HG03045 (cell line): ENCODE measurements around the gene TSHZ1.

Source experiments
- ATAC-seq: cut with Tn5 transposase; IDR thresholded peaks from one replicate; pipeline ENCODE4 v1.9.1; 2021; ENCODE audit warnings: mild to moderate bottlenecking, moderate library complexity; ENCODE audit not compliant: unreplicated experiment

The TSHZ1 gene

GRCh38 chr18:75218065-75218923 lies 7.7 kb downstream of the TSHZ1 start:
- no peak for ATAC-seq

- no peak for ATAC-seq
Measured at GRCh38 chr18:75219745-75220375, 9.3 kb downstream of the TSHZ1 start.

- ATAC-seq = no peak
Measured at GRCh38 chr18:75220551-75221355, 10.2 kb downstream of the TSHZ1 start.

GRCh38 chr18:75221397-75221796 lies 10.8 kb downstream of the TSHZ1 start:
- ATAC-seq = no peak

GRCh38 chr18:75221897-75222296 lies 11.3 kb downstream of the TSHZ1 start:
- no peak for ATAC-seq

- ATAC-seq = no peak
Measured at GRCh38 chr18:75222407-75222806, 11.8 kb downstream of the TSHZ1 start.

DNA sequence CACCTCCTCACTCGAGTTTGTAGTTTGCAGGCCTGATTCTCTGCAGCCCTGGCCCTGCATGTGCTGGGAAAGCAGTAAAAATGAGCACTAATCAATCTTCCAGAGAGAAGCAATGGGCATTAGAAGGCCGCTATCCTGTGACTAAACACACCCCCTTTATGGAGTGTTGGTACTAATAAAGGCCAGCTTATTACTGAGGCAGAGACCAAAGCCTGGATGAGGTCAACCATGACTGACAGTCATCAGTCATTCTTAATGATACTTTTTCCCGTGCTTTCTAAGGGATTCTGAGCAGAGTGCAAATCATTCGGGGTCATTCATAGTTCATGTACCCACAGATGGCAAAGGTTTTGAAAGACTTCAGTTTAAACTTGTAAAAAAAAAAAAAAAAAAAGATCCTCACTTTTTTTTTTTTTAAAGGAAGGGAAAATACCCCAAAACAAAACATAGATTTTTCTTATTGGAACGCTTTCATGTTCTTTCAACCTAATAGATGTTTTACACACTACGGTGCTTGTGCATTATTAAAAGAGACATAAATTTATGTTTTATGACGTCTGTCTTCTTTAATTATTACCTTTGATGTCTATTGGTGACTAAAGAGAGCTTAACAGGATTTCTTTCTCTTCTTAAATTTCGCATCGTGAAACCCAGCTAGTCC lies 13.2 kb downstream of the TSHZ1 start:
- no peak for ATAC-seq

- ATAC-seq = no peak
Measured at GRCh38 chr18:75226286-75226955, 15.8 kb downstream of the TSHZ1 start.

DNA sequence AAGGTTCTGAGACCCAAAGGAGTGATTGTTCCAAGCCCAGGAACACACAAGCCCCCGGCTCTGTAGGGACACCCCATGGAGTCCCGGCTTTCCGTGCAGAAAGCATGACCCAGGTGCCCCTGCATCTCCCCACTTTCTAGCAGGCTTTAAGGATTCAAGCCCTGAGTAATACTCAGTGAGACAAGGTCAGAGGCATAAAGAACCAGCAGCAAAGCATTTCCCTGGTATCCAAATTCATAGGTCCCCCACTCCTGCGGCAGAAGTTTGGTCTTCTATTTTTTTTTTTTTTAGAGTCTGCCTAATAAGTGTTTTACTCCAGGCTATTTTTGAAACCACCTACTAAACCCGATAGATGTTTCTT lies 16.3 kb downstream of the TSHZ1 start:
- ATAC-seq = no peak

DNA sequence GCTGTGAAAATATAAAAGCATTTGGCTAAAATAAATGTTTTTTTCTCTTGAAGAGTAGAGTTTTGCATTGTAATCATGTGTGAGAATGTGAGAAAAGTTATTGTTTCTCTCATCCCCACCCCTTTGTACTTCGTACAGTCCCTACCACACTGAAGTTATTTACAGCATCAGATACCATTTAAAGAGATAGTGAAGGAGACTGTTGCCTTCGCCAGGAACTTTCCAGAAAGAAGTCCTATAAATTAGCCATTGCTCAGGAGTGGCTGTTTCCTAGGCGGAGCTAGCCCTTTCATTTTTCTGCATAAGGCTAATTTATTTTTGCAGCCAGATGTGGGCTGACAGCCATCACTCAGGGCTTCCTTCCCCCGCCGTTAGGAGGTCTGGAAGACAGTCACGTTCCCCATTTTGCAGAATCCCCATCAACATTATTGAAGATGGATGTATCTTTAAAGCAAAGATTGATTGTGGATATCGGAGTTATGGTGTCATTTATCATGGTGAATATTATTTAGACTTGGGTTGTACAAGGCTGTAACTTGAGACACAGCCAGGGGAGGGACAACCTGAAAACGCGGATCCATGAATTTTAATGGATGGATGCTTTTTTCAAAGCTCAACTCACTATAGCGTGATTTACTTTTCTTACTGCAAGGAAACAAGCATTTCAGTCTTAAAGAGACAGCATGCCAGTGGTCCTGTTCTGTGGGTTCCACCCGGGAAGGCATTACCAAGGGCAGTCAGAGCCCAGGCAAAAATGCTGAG lies 17.1 kb downstream of the TSHZ1 start:
- ATAC-seq = no peak

DNA sequence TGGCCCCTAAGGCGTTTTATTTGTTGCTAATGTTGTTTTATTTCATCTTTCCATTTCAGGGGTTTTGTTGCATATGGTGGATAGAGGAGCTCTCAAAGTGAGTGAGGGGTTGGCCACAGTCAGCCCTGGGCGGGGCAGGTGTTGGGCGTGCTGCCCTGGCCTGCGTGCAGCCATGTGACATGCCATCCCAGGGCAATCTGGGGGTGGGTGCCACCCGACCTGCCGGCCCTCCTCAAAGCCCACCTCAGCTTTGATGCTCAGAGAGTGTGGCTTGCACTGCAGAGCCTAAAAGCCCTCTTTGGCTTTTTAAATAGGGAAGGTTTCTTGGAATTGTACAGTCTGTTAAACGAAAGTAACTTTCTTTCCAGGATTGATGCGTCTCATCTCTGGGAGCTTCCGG lies 18.4 kb downstream of the TSHZ1 start:
- no peak for ATAC-seq

- ATAC-seq = no peak
Measured at GRCh38 chr18:75229437-75229836, 18.8 kb downstream of the TSHZ1 start.

DNA sequence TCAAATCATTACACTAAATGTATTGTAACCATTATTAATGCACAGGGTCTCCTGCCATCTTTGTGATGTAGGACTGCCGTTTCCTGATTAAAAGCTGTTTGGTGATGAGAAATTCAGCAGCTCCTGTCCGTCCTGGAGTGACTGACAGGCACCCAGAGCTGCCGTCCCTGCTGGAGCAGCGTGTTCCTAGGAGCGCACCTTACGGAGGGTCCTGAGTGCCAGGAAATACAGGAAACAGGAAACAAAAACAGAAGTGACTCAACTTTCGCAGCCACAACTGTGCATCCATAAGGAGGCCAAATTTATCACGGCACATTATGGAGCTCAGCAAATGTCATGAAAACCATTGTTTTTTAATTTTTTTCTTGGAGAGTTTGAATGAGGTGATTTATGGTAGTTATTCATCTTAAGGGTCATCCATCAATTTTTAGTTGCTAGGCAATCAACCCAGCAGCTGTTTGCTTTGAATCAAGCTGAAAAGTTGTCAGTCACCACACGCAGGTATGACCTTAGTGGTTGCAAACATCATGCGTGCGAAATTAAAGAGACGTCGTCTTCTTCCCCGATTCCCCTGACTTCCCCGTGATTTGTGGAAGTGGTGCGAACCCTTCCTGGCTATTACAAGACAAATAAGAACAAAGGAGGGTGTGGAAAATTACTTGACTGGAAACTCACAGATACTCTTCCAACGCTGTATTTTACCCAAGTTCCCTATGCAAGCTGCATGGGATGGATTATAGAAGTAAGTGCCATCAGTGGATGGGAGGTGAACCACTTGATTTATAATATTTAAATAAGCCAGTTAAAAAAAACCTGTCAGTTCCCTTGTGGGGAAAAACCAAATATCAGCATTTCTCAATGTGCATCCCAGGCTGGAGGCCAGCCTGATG lies 19.8 kb downstream of the TSHZ1 start:
- no peak for ATAC-seq

- no peak for ATAC-seq
Measured at GRCh38 chr18:75231053-75231406, 20.4 kb downstream of the TSHZ1 start.

GRCh38 chr18:75234901-75235300 lies 24.3 kb downstream of the TSHZ1 start:
- no peak for ATAC-seq

- no peak for ATAC-seq
Measured at GRCh38 chr18:75235896-75236295, 25.3 kb downstream of the TSHZ1 start.

- ATAC-seq = no peak
Measured at GRCh38 chr18:75238100-75238499, 27.5 kb downstream of the TSHZ1 start.

DNA sequence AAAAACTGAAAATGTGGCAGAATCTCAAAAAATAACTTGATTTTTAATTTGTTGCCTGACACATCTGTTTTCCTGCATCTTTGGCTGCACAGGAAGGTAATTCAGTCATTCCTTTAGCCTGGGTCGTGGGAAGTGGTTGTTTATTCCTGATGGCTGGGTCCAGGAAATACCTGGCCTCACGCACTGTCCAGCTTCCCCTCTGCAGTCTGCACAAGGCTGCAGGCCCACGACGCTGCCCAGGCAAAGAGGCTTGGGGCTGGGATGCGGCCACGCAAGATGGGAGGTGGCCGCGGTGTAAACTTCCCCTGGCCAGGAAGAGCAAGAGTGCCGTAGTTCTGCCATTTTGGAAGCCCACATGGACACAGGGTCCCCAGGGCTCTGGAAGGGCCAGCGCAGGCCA lies 28.2 kb downstream of the TSHZ1 start:
- ATAC-seq = no peak

DNA sequence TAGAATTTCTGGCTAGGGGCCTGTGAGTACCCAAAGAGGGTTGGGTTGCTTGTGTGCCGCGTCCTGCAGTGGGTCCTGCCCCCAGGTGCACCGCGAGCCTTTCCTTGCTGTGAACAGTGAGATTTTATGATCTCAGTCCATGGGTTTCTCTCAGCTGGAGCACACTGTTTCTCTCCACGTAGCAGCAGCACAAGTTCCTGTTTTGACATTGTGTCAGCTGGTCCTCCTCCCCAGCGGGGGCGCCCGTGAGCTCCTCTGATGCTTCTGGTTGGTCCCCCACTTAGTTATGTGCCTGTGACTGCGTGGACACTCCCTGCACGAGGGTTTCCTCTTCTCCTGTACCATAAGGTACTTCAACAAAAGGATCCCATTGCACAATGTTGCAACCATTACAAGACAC lies 29.8 kb downstream of the TSHZ1 start:
- ATAC-seq = no peak
